Lower lobe of right lung (tissue), 2 donors: ENCODE data around the gene LYPD5. TPM values are rescaled to one million over a fixed set of nuclear protein-coding genes. Genes with fewer than 3 reads are reported as not detected.

Source experiments
- ATAC-seq, 2 donors: fragments of 200-7000 bp; cut with Tn5 transposase; one replicate each; pipeline ENCODE4 v1.9.1; 2020 to 2022; ENCODE audit warnings: mild to moderate bottlenecking in 2 of 2, moderate library complexity in 2 of 2
- DNase-seq: peaks from one replicate; pipeline ENCODE4 v3.0.0-alpha.2; 2020
- H3K27ac ChIP-seq: fragments of 200-600 bp; one replicate; pipeline ENCODE4 v1.8.0; 2022
- H3K27me3 ChIP-seq: fragments of 200-600 bp; one replicate; pipeline ENCODE4 v1.8.0; 2022; ENCODE audit warnings: low read depth
- H3K36me3 ChIP-seq: fragments of 200-600 bp; one replicate; pipeline ENCODE4 v1.8.0; 2022; ENCODE audit warnings: mild to moderate bottlenecking
- H3K4me1 ChIP-seq: fragments of 200-600 bp; one replicate; pipeline ENCODE4 v1.8.0; 2022
- H3K4me3 ChIP-seq: fragments of 200-600 bp; one replicate; pipeline ENCODE4 v1.8.0; 2022; ENCODE audit warnings: mild to moderate bottlenecking
- H3K9me3 ChIP-seq: fragments of 200-600 bp; one replicate; pipeline ENCODE4 v1.8.0; 2022
- CTCF ChIP-seq: fragments of 200-600 bp; IDR thresholded peaks from one replicate; pipeline ENCODE4 v1.8.0; 2022; ENCODE audit warnings: antibody characterized with exemption, mild to moderate bottlenecking
- intact Hi-C: fragments of 100-400 bp; cut with DNase I; formaldehyde crosslinking; loops from one replicate; pipeline ENCODE4 v1.11.0; 2022
- total RNA-seq: library from RNA; stranded (reverse); fragmentation: NEBNext Ultra II Directional; extraction: Animal tissue kit (Norgen Biotek cat#: 25700); gene quantifications from one replicate; pipeline ENCODE4 v1.2.1, GENCODE V29; 2021
- donor health status: DM: no; HTN: yes; CAD: no; lungs with severe emphysema.

LYPD5 gene
- total RNA-seq, 1 donor from 2014 or later = 7.5 TPM

DNA sequence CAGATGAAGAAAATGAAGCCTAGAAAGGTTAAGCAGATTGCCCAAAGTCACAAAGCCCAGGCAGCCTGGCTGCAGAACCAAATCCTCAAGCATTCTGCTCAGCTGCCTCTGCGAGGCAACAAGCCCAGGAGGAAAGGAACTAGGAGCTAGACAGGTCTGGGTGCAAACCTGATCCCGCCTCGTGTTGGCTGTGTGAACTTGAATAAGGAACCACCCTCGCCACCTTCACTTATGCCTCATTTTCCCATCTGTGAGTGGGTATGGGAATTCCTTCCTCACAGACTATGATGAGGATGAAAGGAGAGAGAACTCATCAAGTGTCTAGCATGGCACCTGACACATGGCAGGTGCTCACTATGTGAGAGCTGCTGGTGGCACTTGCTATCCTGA lies 54.0 kb downstream of the LYPD5 start:
- H3K27ac ChIP-seq = no peak overlapping the region
- ATAC-seq (no peak), DNase-seq (no peak)
- no peaks in the 10 kb centered on the region for H3K9me3 ChIP-seq
- H3K36me3 ChIP-seq = peaks cover 82% of the 10 kb centered on the region
- intact Hi-C loops = no loop called here
- peaks cover 37% of the 10 kb centered on the region for H3K4me1 ChIP-seq
- no peak for TF ChIP-seq CTCF
- H3K27me3 ChIP-seq = no peaks in the 10 kb centered on the region
- H3K4me3 ChIP-seq = no peak overlapping the region

GRCh38 chr19:43747557-43748204 lies 54.6 kb downstream of the LYPD5 start:
- Histone ChIP-seq H3K27ac (no peak overlapping the region), H3K9me3 (no peaks in the 10 kb centered on the region), H3K4me3 (no peak overlapping the region), H3K27me3 (no peaks in the 10 kb centered on the region), H3K36me3 (peaks cover 87% of the 10 kb centered on the region), H3K4me1 (peaks cover 32% of the 10 kb centered on the region)
- intact Hi-C loops = no loop called here
- no peak for ATAC-seq
- no peak for TF ChIP-seq CTCF
- DNase-seq = no peak

Other genes with a start within 250 kb of the LYPD5 start
- 26.9 TPM for gene XRCC1, start 226.9 kb downstream of the LYPD5 start, total RNA-seq
- gene PINLYP, start 226.6 kb downstream of the LYPD5 start, total RNA-seq = 5.8 TPM
- gene IRGQ, start 206.3 kb downstream of the LYPD5 start, total RNA-seq = 21.1 TPM
- gene ZNF576, start 205.9 kb downstream of the LYPD5 start, total RNA-seq = 14.2 TPM
- gene SRRM5, start 190.4 kb downstream of the LYPD5 start, total RNA-seq = 0.24 TPM
- 29.6 TPM for gene ZNF428, start 182.8 kb downstream of the LYPD5 start, total RNA-seq
- gene CADM4, start 162.6 kb downstream of the LYPD5 start, total RNA-seq = 8.1 TPM
- 96.2 TPM for gene PLAUR, start 132.3 kb downstream of the LYPD5 start, total RNA-seq
- gene IRGC, start 86.4 kb downstream of the LYPD5 start, total RNA-seq = not detected
- 47.3 TPM for gene SMG9, start 47.5 kb downstream of the LYPD5 start, total RNA-seq
- 3.6 TPM for gene KCNN4, start 21.5 kb downstream of the LYPD5 start, total RNA-seq
- gene ZNF283, start 24.9 kb upstream of the LYPD5 start, total RNA-seq = 12.7 TPM
- gene ZNF404, start 81.5 kb upstream of the LYPD5 start, total RNA-seq = 3.2 TPM
- gene ZNF45, start 132.8 kb upstream of the LYPD5 start, total RNA-seq = 13.3 TPM
- gene ZNF221, start 148.8 kb upstream of the LYPD5 start, total RNA-seq = 6.2 TPM
- gene ZNF155, start 181.7 kb upstream of the LYPD5 start, total RNA-seq = 8.9 TPM
- gene ZNF230, start 200.5 kb upstream of the LYPD5 start, total RNA-seq = 4.8 TPM
- 3.1 TPM for gene ZNF222, start 222.9 kb upstream of the LYPD5 start, total RNA-seq
- 5.7 TPM for gene ZNF223, start 249.6 kb upstream of the LYPD5 start, total RNA-seq